ENCODE results near the gene FOS.
"Not testable (repeated sequence)": the region's sequence is repeated elsewhere in the genome, so short reads cannot be mapped to it uniquely, and the experiment has no call there.

FOS gene

DNA sequence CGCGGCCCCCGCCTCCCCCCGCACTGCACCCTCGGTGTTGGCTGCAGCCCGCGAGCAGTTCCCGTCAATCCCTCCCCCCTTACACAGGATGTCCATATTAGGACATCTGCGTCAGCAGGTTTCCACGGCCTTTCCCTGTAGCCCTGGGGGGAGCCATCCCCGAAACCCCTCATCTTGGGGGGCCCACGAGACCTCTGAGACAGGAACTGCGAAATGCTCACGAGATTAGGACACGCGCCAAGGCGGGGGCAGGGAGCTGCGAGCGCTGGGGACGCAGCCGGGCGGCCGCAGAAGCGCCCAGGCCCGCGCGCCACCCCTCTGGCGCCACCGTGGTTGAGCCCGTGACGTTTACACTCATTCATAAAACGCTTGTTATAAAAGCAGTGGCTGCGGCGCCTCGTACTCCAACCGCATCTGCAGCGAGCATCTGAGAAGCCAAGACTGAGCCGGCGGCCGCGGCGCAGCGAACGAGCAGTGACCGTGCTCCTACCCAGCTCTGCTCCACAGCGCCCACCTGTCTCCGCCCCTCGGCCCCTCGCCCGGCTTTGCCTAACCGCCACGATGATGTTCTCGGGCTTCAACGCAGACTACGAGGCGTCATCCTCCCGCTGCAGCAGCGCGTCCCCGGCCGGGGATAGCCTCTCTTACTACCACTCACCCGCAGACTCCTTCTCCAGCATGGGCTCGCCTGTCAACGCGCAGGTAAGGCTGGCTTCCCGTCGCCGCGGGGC, at the start of gene FOS:
Gene FOS, plus strand, starts transcription at position 407 of the 731 bp plus-strand sequence. Its CDS starts 155 bp downstream, at position 562.
- DNase-seq (ENCODE audit: low read depth, low spot score), result peak; percentile 78

DNA sequence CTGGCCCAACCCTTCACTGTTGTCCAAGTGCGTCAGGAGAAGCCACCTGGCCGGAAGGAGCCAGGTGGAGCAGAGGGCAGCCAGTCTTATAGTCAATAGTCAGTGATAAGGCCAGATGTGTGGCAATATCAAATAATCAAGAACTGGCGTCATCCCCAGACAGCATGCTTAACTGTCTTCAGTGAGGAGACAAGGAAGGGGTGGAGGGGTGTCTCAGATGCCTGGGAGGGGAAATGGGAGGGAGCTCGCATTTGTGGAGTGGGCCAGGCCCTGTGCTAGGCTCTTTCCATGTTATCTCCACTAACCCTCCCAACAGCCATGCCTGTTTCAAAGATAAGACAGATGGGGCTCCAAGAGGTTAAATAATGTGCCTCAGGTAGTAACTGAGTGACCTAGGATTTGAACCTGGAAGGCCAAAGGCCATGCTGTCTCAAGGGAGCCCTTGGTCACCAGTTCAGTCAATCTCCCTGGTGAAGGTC, 48.9 kb upstream of the FOS start:
- no peak for DNase-seq (ENCODE audit: low read depth, low spot score)

DNA sequence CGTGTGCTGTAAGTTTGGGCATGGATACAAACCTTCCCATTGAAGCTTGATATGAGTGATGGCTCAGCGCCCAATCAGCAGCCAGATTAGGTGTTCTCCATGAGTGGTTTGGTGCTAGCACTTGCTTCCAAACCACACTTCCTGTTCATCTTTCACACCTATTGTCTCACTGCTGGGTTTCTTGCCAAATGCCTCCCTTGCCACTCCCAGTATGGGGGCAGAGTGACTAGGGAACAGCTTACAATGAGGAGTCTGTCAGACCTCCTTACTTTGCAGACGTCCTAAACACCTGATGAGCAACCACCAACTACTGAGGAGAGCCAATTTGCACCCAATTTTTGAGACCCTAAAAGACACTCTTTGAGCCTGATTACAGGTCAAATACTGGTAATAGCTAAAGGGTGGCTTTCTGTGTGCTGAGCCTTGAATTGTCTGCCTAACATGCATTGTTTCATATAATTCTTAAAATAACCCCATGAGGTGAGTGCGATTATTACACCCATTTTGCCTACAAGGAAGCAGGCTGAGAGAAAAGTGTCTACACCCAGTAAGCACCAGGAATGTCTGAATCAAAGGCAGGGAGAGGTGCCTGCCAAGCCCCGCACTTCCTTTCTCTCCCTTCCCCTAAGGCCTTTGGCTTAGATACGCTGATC, 48.4 kb upstream of the FOS start:
- DNase-seq (ENCODE audit: low read depth, low spot score), result no peak

GRCh38 chr14:75231320-75231719, 47.3 kb upstream of the FOS start:
- no peak for DNase-seq (ENCODE audit: low read depth, low spot score)

- no peak for DNase-seq (ENCODE audit: low read depth, low spot score)
These were observed 46.4 kb upstream of the FOS start for GRCh38 chr14:75232191-75232590.

DNA sequence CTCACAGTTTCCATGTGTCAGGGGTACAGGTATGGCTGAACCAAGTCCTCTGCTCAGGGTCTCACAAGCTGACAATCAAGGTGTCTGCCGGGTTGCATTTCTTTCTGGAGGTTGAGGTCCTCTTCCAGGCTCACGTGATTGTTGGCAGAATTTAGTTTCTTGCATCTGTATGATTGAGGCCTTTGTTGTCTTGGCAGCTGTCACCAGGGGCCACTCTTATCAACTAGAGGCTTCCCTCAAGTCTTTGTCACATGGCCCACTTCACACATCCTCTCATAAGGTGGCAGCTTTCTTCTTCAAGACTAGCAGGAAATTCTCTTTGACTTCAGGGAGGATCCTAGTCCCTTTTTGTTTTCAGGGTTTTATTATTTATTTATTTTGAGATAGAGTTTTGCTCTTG, 46.0 kb upstream of the FOS start:
- no peak for DNase-seq (ENCODE audit: low read depth, low spot score)

- no peak for DNase-seq (ENCODE audit: low read depth, low spot score)
These were observed 44.2 kb upstream of the FOS start for GRCh38 chr14:75234173-75235115.

DNA sequence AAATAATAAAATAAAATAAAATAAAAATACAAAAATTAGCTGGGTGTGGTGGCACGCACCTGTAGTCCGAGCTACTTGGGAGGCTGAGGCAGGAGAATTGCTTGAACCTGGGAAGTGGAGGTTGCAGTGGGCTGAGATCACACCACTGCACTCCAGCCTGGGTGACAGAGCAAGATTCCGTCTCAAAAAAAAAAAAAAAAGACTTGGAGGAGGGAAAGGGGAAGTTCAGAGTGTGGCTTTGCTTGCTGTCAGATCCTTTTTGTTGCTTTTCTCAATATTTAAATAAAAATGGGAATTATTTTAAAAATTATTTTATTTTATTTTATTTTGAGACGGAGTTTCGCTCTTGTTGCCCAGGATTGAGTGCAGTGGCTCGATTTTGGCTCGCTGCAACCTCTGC, 43.4 kb upstream of the FOS start:
- DNase-seq (ENCODE audit: low read depth, low spot score), result not testable (repeated sequence)

DNA sequence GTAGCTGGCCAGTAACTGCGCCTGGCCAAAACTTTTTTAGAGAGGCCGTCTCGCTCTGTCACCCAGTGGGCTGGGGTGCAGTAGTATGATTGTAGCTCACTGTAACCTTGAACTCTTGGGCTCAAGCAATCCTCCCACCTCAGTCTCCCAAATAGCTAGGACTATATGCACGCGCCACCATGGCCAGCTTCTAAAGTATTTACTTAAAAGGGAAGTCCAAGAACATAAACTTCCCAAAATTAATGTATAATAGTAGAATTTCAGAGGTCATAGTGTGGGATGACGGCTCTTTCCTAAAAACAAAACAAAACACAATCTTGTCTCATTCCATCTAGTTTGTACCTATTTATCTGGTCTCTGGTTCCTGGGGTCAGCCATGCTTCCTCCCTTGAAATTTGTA, 42.2 kb upstream of the FOS start:
- DNase-seq (ENCODE audit: low read depth, low spot score), result no peak

GRCh38 chr14:75236901-75237419, 41.7 kb upstream of the FOS start:
- DNase-seq (ENCODE audit: low read depth, low spot score), result no peak

- DNase-seq (ENCODE audit: low read depth, low spot score), result no peak
These were observed 39.7 kb upstream of the FOS start for GRCh38 chr14:75238756-75239455.

- no peak for DNase-seq (ENCODE audit: low read depth, low spot score)
These were observed 37.8 kb upstream of the FOS start for GRCh38 chr14:75240781-75241180.

- no peak for DNase-seq (ENCODE audit: low read depth, low spot score)
These were observed 35.9 kb upstream of the FOS start for GRCh38 chr14:75242546-75243273.

DNA sequence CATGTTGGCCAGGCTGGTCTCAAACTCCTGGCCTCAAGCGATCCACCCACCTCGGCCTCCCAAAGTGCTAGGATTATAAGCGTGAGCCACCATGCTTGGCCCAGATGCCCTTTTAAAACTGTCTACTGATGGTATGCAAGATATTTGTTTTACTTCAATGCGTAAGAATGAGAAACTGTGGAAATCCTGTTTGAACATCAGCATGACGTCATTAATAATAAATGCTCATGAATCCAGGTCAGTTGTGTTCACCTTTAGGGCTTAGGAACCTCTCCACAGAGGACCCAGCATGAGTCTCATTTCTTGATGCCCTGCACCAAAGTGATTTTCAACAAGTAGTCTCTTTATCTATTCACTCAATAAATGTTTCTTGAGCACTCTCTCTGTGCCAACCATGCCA, 34.5 kb upstream of the FOS start:
- no peak for DNase-seq (ENCODE audit: low read depth, low spot score)

DNA sequence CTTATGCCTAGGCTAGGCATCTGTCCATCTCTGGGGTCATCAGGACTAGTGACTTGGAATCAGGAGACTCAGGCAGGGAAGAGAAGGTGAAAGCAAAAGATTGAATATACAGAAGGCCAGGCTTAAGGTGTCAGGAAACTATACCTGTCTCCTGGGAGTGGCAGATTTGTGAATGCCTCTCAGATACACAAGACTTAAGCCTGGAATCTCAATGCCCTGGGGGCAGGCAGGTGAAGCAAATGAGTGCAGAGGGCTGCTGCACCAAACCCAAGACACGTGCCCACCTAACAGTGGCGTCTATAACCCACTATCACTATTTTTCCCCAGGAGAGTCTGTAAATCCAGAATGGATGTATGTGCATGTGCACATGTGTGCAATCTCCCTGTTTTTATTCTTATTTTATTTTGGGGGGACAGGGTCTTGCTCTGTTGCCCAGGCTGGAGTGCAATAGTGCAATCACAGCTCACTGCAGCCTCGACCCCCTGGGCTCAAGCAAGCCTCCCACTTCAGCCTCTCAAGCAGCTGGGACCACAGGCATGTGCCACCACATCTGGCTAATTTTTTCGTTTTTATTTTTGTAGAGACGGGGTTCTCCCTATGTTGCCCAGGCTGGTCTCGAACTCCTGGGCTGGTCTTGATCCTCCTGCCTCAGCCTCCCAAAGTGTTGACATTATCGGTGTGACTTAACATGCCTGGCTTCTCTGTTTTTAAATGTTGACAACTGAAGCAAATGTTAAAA, 31.9 kb upstream of the FOS start:
- no peak for DNase-seq (ENCODE audit: low read depth, low spot score)

GRCh38 chr14:75247286-75247922, 31.2 kb upstream of the FOS start:
- DNase-seq (ENCODE audit: low read depth, low spot score), result peak; percentile 56

DNA sequence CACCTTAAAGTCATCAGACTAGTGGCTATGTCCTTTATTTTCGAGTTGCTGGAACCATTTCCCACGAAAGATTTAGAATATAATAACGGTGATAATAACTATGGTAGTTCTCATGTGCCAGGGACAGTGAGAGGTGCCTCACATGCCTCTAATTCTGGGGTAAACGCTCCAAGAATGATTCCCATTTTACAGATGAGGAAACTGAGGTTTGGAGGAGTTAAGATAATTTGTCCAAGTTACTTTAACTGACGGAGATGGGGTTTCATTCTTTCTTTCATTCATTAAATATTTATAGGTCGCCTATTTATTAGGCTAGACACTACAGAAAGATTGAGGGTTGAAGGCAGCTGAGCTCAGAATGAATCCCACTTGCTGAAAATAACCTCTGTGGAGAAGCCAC, 30.7 kb upstream of the FOS start:
- no peak for DNase-seq (ENCODE audit: low read depth, low spot score)

- peak; percentile 43 for DNase-seq (ENCODE audit: low read depth, low spot score)
These were observed 29.2 kb upstream of the FOS start for GRCh38 chr14:75249251-75249957.

DNA sequence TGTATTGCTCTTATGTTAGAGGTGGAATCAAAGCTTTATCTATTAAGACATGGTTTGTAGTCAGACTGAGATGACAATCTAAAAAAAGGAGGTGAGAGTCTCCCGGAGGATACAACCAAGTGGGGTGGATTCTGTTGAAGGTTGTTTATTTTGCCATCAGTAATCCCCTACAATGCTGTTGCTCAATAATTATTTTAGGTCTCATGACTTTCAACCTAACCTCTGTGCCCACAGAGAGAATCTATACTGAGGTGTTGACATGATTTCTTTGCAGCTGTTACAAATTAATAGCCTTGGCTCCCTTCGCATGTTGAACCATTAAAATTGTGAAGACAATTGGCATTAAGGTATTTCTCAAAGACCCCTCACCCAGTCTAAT, 28.7 kb upstream of the FOS start:
- no peak for DNase-seq (ENCODE audit: low read depth, low spot score)

Data from activated naive CD8-positive, alpha-beta T cell treated with anti-CD3 and anti-CD28 coated beads, Interleukin-2, amount 50 U/mL, for 16 hours (primary cell).